ENCODE results near the gene HS3ST2. TPM values are rescaled to one million over a fixed set of nuclear protein-coding genes. Genes with fewer than 3 reads are reported as not detected.

The HS3ST2 gene
- total and polyA plus RNA-seq, 2 of the 8 experiments (the other 6 are each of a cell fraction or from before 2014, with no cell fraction given) = 1.7 to 3.7 TPM

- TF ChIP-seq E2F6 (IDR thresholded peaks at IDR 0.05) (peak; percentile 98), CHD1 (IDR thresholded peaks at IDR 0.05; ENCODE audit: low read depth, low read length) (no peak), PHF8 (conservative IDR thresholded peaks at IDR 0.05; ENCODE audit: low read depth, low read length) (no peak), FOSL1 (IDR thresholded peaks at IDR 0.05; ENCODE audit: insufficient read depth, low read depth, low read length) (no peak), KDM1A (IDR thresholded peaks at IDR 0.05; ENCODE audit: borderline replicate concordance, low read length) (peak; percentile 100), BCL11A (IDR thresholded peaks at IDR 0.05; ENCODE audit: low read depth in 2 of 2, low read length in 2 of 2) (no peak), USF2 (IDR thresholded peaks at IDR 0.05; ENCODE audit: low read length) (peak; percentile 61), MAFK (IDR thresholded peaks at IDR 0.05; ENCODE audit: low read depth, low read length) (no peak), RAD21 (IDR thresholded peaks at IDR 0.05 in 1 of 2, conservative IDR thresholded peaks at IDR 0.05 in 1 of 2; ENCODE audit: low read depth in 2 of 2, low read length in 2 of 2) (peak; percentile 82 to 84), HDAC2 (IDR thresholded peaks at IDR 0.05; ENCODE audit: borderline replicate concordance in 1 of 2, low read depth in 2 of 2, low read length in 2 of 2) (peak in 1 of 2 experiments; percentile 100; a peak in 2 of 4 replicates), CBX8 (IDR thresholded peaks at IDR 0.05; ENCODE audit: borderline replicate concordance, low read depth, low read length) (no peak), JUND (IDR thresholded peaks at IDR 0.05; ENCODE audit: low read length) (no peak)
Measured at GRCh38 chr16:22948603-22949368, 134.8 kb downstream of the HS3ST2 start (continued).
